ENCODE data around the gene RNF135. TPM values are rescaled to one million over a fixed set of nuclear protein-coding genes. Genes with fewer than 3 reads are reported as not detected.
"Not testable (repeated sequence)": the region's sequence is repeated elsewhere in the genome, so short reads cannot be mapped to it uniquely, and the experiment has no call there.

RNF135 gene
- total and polyA plus RNA-seq, 4 donors: 11.1 to 42.1 (median 23.0) TPM

GRCh38 chr17:31042378-31042777, 71.5 kb downstream of the RNF135 start:
- H3K36me3 ChIP-seq (ENCODE audit: control insufficient read depth in 4 of 4, insufficient read depth in 4 of 4, low read length in 4 of 4); H3K9me3 ChIP-seq (ENCODE audit: control insufficient read depth in 4 of 4, insufficient read depth in 3 of 4, low read length in 3 of 4); ATAC-seq (ENCODE audit: insufficient read depth, low FRiP score); H3K27ac ChIP-seq (ENCODE audit: low read depth in 1 of 2, low read length in 1 of 2); DNase-seq; H3K4me1 ChIP-seq (ENCODE audit: control insufficient read depth in 5 of 5, insufficient read depth in 5 of 5, low read length in 5 of 5); H3K27me3 ChIP-seq (ENCODE audit: control insufficient read depth in 3 of 3, insufficient read depth in 3 of 3, low read length in 2 of 3); H3K4me3 ChIP-seq; H3K9ac ChIP-seq (ENCODE audit: insufficient read depth in 1 of 2, low read length in 2 of 2): not testable (repeated sequence)
- WGBS, 2 donors: 92 to 93% methylated on average over 6 of the region's 6 CpGs

- H3K27me3 ChIP-seq (ENCODE audit: control insufficient read depth in 3 of 3, insufficient read depth in 3 of 3, low read length in 2 of 3); H3K9me3 ChIP-seq (ENCODE audit: control insufficient read depth in 4 of 4, insufficient read depth in 3 of 4, low read length in 3 of 4); H3K27ac ChIP-seq (ENCODE audit: low read depth in 1 of 2, low read length in 1 of 2); H3K4me3 ChIP-seq; DNase-seq; ATAC-seq (ENCODE audit: insufficient read depth, low FRiP score); H3K9ac ChIP-seq (ENCODE audit: insufficient read depth in 1 of 2, low read length in 2 of 2); H3K4me1 ChIP-seq (ENCODE audit: control insufficient read depth in 5 of 5, insufficient read depth in 5 of 5, low read length in 5 of 5); H3K36me3 ChIP-seq (ENCODE audit: control insufficient read depth in 4 of 4, insufficient read depth in 4 of 4, low read length in 4 of 4): not testable (repeated sequence)
- 97% methylated on average over 4 to 5 of the region's 7 CpGs for WGBS, 2 donors
Measured at GRCh38 chr17:31046856-31047425, 76.1 kb downstream of the RNF135 start.

- peaks cover 0 to 7% (median 0%) of the 10 kb centered on the region in 5 donors for H3K4me1 ChIP-seq (ENCODE audit: control insufficient read depth in 5 of 5, insufficient read depth in 5 of 5, low read length in 5 of 5)
- no peak overlapping the region for H3K9ac ChIP-seq (ENCODE audit: insufficient read depth in 1 of 2, low read length in 2 of 2)
- DNase-seq (no peak), ATAC-seq (ENCODE audit: insufficient read depth, low FRiP score) (no peak)
- no peak for TF ChIP-seq CTCF (IDR thresholded peaks at IDR 0.05; ENCODE audit: control extremely low read depth, extremely low read depth)
- H3K27me3 ChIP-seq (ENCODE audit: control insufficient read depth in 3 of 3, insufficient read depth in 3 of 3, low read length in 2 of 3): no peaks in the 10 kb centered on the region
- H3K9me3 ChIP-seq (ENCODE audit: control insufficient read depth in 4 of 4, insufficient read depth in 3 of 4, low read length in 3 of 4): no peaks in the 10 kb centered on the region
- H3K36me3 ChIP-seq (ENCODE audit: control insufficient read depth in 4 of 4, insufficient read depth in 4 of 4, low read length in 4 of 4): no peaks in the 10 kb centered on the region
- no peak overlapping the region for H3K4me3 ChIP-seq
- H3K27ac ChIP-seq (ENCODE audit: low read depth in 1 of 2, low read length in 1 of 2): no peak overlapping the region
Measured at GRCh38 chr17:31048142-31048541, 77.3 kb downstream of the RNF135 start.

- no peaks in the 10 kb centered on the region for H3K27me3 ChIP-seq (ENCODE audit: control insufficient read depth in 3 of 3, insufficient read depth in 3 of 3, low read length in 2 of 3)
- H3K9ac ChIP-seq (ENCODE audit: insufficient read depth in 1 of 2, low read length in 2 of 2): no peak overlapping the region
- no peak overlapping the region for H3K27ac ChIP-seq (ENCODE audit: low read depth in 1 of 2, low read length in 1 of 2)
- no peak for ATAC-seq (ENCODE audit: insufficient read depth, low FRiP score)
- H3K4me1 ChIP-seq (ENCODE audit: control insufficient read depth in 5 of 5, insufficient read depth in 5 of 5, low read length in 5 of 5): peaks cover 0 to 7% (median 0%) of the 10 kb centered on the region in 5 donors
- no peak overlapping the region for H3K4me3 ChIP-seq
- TF ChIP-seq CTCF (IDR thresholded peaks at IDR 0.05; ENCODE audit: control extremely low read depth, extremely low read depth): no peak
- H3K36me3 ChIP-seq (ENCODE audit: control insufficient read depth in 4 of 4, insufficient read depth in 4 of 4, low read length in 4 of 4): no peaks in the 10 kb centered on the region
- no peak for DNase-seq
- H3K9me3 ChIP-seq (ENCODE audit: control insufficient read depth in 4 of 4, insufficient read depth in 3 of 4, low read length in 3 of 4): no peaks in the 10 kb centered on the region
Measured at GRCh38 chr17:31048780-31049179, 77.9 kb downstream of the RNF135 start.

Small RNA genes lying within 50 kb of the gene (small RNA-seq; reads per million reads assigned to genes)
- gene AC138207.3 (ENCODE audit: low replicate concordance): not detected
- not detected for gene RN7SL138P (ENCODE audit: low replicate concordance)

Other genes starting within 250 kb of the RNF135 start
- 10 to 100 TPM; 14.7 to 16.3 TPM for gene CRLF3, start 146.3 kb upstream of the RNF135 start, total RNA-seq
- gene CRLF3, start 146.3 kb upstream of the RNF135 start, polyA plus RNA-seq: 10 to 100 TPM in 1 of 2 donors, 1 to 10 TPM in 1; 8.4 to 14.5 TPM
- 1 to 10 TPM; 2.2 to 4.8 TPM for gene ATAD5, start 139.1 kb upstream of the RNF135 start, total RNA-seq
- gene ATAD5, start 139.1 kb upstream of the RNF135 start, polyA plus RNA-seq: under 1 TPM; 0.44 to 0.63 TPM
- 10 to 100 TPM; 12.5 to 14.0 TPM for gene TEFM, start 64.8 kb upstream of the RNF135 start, total RNA-seq
- 10 to 100 TPM in 1 of 2 donors, 1 to 10 TPM in 1; 7.6 to 10.1 TPM for gene TEFM, start 64.8 kb upstream of the RNF135 start, polyA plus RNA-seq
- 10 to 100 TPM; 18.6 to 37.1 TPM for gene ADAP2, start 49.1 kb upstream of the RNF135 start, total RNA-seq
- gene ADAP2, start 49.1 kb upstream of the RNF135 start, polyA plus RNA-seq: 10 to 100 TPM; 10.3 to 40.9 TPM
- 100 to 1,000 TPM in 1 of 2 donors, 10 to 100 TPM in 1; 41.7 to 116 TPM for gene NF1, start 123.9 kb downstream of the RNF135 start, total RNA-seq
- gene NF1, start 123.9 kb downstream of the RNF135 start, polyA plus RNA-seq: 1 to 10 TPM; 8.4 to 9.2 TPM

Data from lung (tissue), 13 donors.